HepG2 (cell line): ENCODE results near the gene RPS6KA2. TPM values are rescaled to one million over a fixed set of nuclear protein-coding genes. Genes with fewer than 3 reads are reported as not detected.
A peak's percentile ranks its signal among the peaks of the same experiment; 100 is the strongest.

Experiments used
- DDIT3 ChIP-seq: sonication (generic); formaldehyde crosslinking; IDR thresholded peaks from 2 replicates; pipeline ENCODE4 v1.4.0; 2020; ENCODE audit warnings: mild to moderate bottlenecking, missing genetic modification reagents
- DMAP1 ChIP-seq: IDR thresholded peaks from 2 replicates; pipeline ENCODE4 v1.6.1; 2016
- GATAD2A ChIP-seq: IDR thresholded peaks from 2 replicates; pipeline ENCODE4 v1.6.1; 2016
- JARID2 ChIP-seq: sonication (generic); formaldehyde crosslinking; IDR thresholded peaks from 2 replicates; pipeline ENCODE4 v1.8.1; 2023; ENCODE audit warnings: missing genetic modification reagents, inconsistent platforms; ENCODE audit not compliant: insufficient replicate concordance
- MIER3 ChIP-seq: IDR thresholded peaks from 2 replicates; pipeline ENCODE4 v1.6.1; 2016; ENCODE audit warnings: missing compliant biosample characterization, borderline replicate concordance
- NFYC ChIP-seq: IDR thresholded peaks from 2 replicates; pipeline ENCODE4 v1.6.1; 2016; ENCODE audit warnings: missing genetic modification reagents, missing compliant biosample characterization
- PLRG1 ChIP-seq: fragments of 450-650 bp; conservative IDR thresholded peaks from 2 replicates; pipeline ENCODE4 v1.6.1; 2016
- REPIN1 ChIP-seq: sonication (generic); formaldehyde crosslinking; IDR thresholded peaks from 2 replicates; pipeline ENCODE4 v1.8.0; 2022; ENCODE audit warnings: missing genetic modification reagents, low read depth, mild to moderate bottlenecking, borderline replicate concordance
- RFXANK ChIP-seq: IDR thresholded peaks from 2 replicates; pipeline ENCODE4 v1.6.1; 2016
- SAFB2 ChIP-seq: sonication (generic); formaldehyde crosslinking; IDR thresholded peaks from 2 replicates; pipeline ENCODE4 v1.5.1; 2020; ENCODE audit warnings: missing genetic modification reagents, low read depth, mild to moderate bottlenecking, borderline replicate concordance
- SNAPC4 ChIP-seq: sonication (generic); formaldehyde crosslinking; IDR thresholded peaks from 2 replicates; pipeline ENCODE4 v1.4.0; 2020; ENCODE audit warnings: mild to moderate bottlenecking, missing genetic modification reagents
- SYNCRIP ChIP-seq: fragments of 200-400 bp; formaldehyde crosslinking; IDR thresholded peaks from 2 replicates; pipeline ENCODE4 v1.6.1; 2018; ENCODE audit warnings: mild to moderate bottlenecking, low read depth, low read length; ENCODE audit not compliant: insufficient read depth
- ZNF264 ChIP-seq: sonication (generic); formaldehyde crosslinking; IDR thresholded peaks from 2 replicates; pipeline ENCODE4 v1.4.0; 2020; ENCODE audit warnings: missing genetic modification reagents
- ZNF331 ChIP-seq: sonication (generic); formaldehyde crosslinking; IDR thresholded peaks from 2 replicates; pipeline ENCODE4 v1.4.0; 2020; ENCODE audit warnings: missing genetic modification reagents
- ZNF343 ChIP-seq: sonication (generic); formaldehyde crosslinking; IDR thresholded peaks from 2 replicates; pipeline ENCODE4 v1.4.0; 2020; ENCODE audit warnings: mild to moderate bottlenecking, missing genetic modification reagents
- ZNF441 ChIP-seq: sonication (generic); formaldehyde crosslinking; IDR thresholded peaks from 2 replicates; pipeline ENCODE4 v1.7.0; 2021; ENCODE audit warnings: missing genetic modification reagents, borderline replicate concordance
- ZNF512 ChIP-seq: sonication (generic); formaldehyde crosslinking; IDR thresholded peaks from 2 replicates; pipeline ENCODE4 v1.4.0; 2020; ENCODE audit warnings: mild to moderate bottlenecking, missing genetic modification reagents
- ZNF619 ChIP-seq: sonication (generic); formaldehyde crosslinking; IDR thresholded peaks from 2 replicates; pipeline ENCODE4 v1.4.0; 2020; ENCODE audit warnings: mild to moderate bottlenecking, missing genetic modification reagents
- ZNF720 ChIP-seq: sonication (generic); formaldehyde crosslinking; IDR thresholded peaks from 2 replicates; pipeline ENCODE4 v1.4.0; 2020; ENCODE audit warnings: missing genetic modification reagents
- ZNF75D ChIP-seq: sonication (generic); formaldehyde crosslinking; IDR thresholded peaks from 2 replicates; pipeline ENCODE4 v1.8.1; 2023; ENCODE audit warnings: missing genetic modification reagents, mild to moderate bottlenecking, borderline replicate concordance
- ZXDC ChIP-seq: sonication (generic); formaldehyde crosslinking; IDR thresholded peaks from 2 replicates; pipeline ENCODE4 v1.5.0; 2020; ENCODE audit warnings: mild to moderate bottlenecking, missing genetic modification reagents
- polyA plus RNA-seq, 8 experiments: library from polyadenylated mRNA; depleted of rRNA in 3 of 8; stranded (reverse) in 7 of 8; unstranded in 1 of 8; fragments of >200 nt; fragmentation: Illumina TruSeq in 4 of 8; extraction: Trizol in 4 of 8; gene quantifications; 2 replicates each; pipeline versions ENCODE4 v1.2.1 to v1.2.3, GENCODE V29; 2011 to 2016; ENCODE audit warnings: low read depth in 4 of 8, missing spikeins in 1 of 8, mixed read lengths in 1 of 8; ENCODE audit not compliant: insufficient read depth in 1 of 8
- total RNA-seq, 5 experiments: library from RNA; depleted of rRNA; stranded (reverse); fragments of >200 nt; fragmentation: Illumina TruSeq; extraction: Trizol; gene quantifications; 2 replicates each; pipeline ENCODE4 v1.2.3, GENCODE V29; 2016; ENCODE audit warnings: low read depth in 1 of 5

The RPS6KA2 gene
- total and polyA plus RNA-seq, 2 of the 13 experiments (the other 11 are each of a cell fraction or from before 2014, with no cell fraction given), result 0.22 to 0.38 TPM

- TF ChIP-seq SNAPC4 (CRISPR knock-in tag) (peak; percentile 74; the same call in 1 of the 2 replicates), SYNCRIP (no peak), DMAP1 (CRISPR knock-in tag) (peak; percentile 48; the same call in 1 of the 2 replicates), ZXDC (no peak), ZNF512 (CRISPR knock-in tag) (no peak; the same call in 1 of the 2 replicates), JARID2 (CRISPR knock-in tag) (peak; percentile 79), PLRG1 (no peak), NFYC (CRISPR knock-in tag) (no peak; the same call in 1 of the 2 replicates), RFXANK (CRISPR knock-in tag) (no peak), GATAD2A (CRISPR knock-in tag) (peak; percentile 76), ZNF331 (CRISPR knock-in tag) (peak; percentile 77; the same call in 1 of the 2 replicates), SAFB2 (CRISPR knock-in tag) (no peak; the same call in 1 of the 2 replicates), ZNF441 (CRISPR knock-in tag) (0 out of 2 replicates have a peak, but pooled peaks have one; percentile 62), ZNF619 (CRISPR knock-in tag) (peak; percentile 74; the same call in 1 of the 2 replicates), ZNF343 (peak; percentile 80; the same call in 1 of the 2 replicates), REPIN1 (CRISPR knock-in tag) (peak; percentile 77; the same call in 1 of the 2 replicates), MIER3 (0 out of 2 replicates have a peak, but pooled peaks have one; percentile 68), ZNF75D (CRISPR knock-in tag) (no peak), DDIT3 (CRISPR knock-in tag) (no peak), ZNF264 (no peak), ZNF720 (CRISPR knock-in tag) (no peak)
These were observed 245.1 kb downstream of the RPS6KA2 start (continued) for GRCh38 chr6:166381733-166382499.
